Liver (tissue), 9 donors: ENCODE data around the gene ACKR3. TPM values are rescaled to one million over a fixed set of nuclear protein-coding genes. Genes with fewer than 3 reads are reported as not detected.

ENCODE experiments used
- DNase-seq: peaks from one replicate; pipeline ENCODE4 v3.0.0-alpha.2; 2017; ENCODE audit warnings: low spot score
- H3K27ac ChIP-seq, 2 donors: one replicate each; pipeline ENCODE4 v1.7.0; 2013; ENCODE audit warnings: inconsistent platforms in 2 of 2, low read length in 2 of 2, control low read depth in 1 of 2, low read depth in 1 of 2, mild to moderate bottlenecking in 1 of 2
- H3K27me3 ChIP-seq, 4 donors: one replicate each; pipeline versions ENCODE4 v1.6.1 to v1.7.0; 2013; ENCODE audit warnings: low read length in 3 of 4, inconsistent platforms in 1 of 4, mild to moderate bottlenecking in 1 of 4, moderate library complexity in 1 of 4; ENCODE audit not compliant: control insufficient read depth in 4 of 4, insufficient read depth in 4 of 4
- H3K36me3 ChIP-seq, 4 donors: one replicate each; pipeline versions ENCODE4 v1.6.1 to v1.7.0; 2013; ENCODE audit warnings: low read length in 3 of 4, mild to moderate bottlenecking in 3 of 4, low read depth in 1 of 4, moderate library complexity in 1 of 4; ENCODE audit not compliant: control insufficient read depth in 4 of 4, insufficient read depth in 3 of 4
- H3K4me1 ChIP-seq, 4 donors: one replicate each; pipeline versions ENCODE4 v1.6.1 to v1.7.0; 2013; ENCODE audit warnings: low read length in 3 of 4, mild to moderate bottlenecking in 3 of 4, moderate library complexity in 1 of 4; ENCODE audit not compliant: control insufficient read depth in 4 of 4, insufficient read depth in 4 of 4
- H3K4me3 ChIP-seq, 3 donors: one replicate each; pipeline versions ENCODE4 v1.6.1 to v1.7.0; 2013; ENCODE audit warnings: low read length in 3 of 3, control low read depth in 1 of 3, low read depth in 1 of 3, mild to moderate bottlenecking in 1 of 3
- H3K9ac ChIP-seq, 2 donors: one replicate each; pipeline ENCODE4 v1.7.0; 2013; ENCODE audit warnings: low read length in 2 of 2, mild to moderate bottlenecking in 2 of 2, moderate library complexity in 2 of 2, control low read depth in 1 of 2, low read depth in 1 of 2
- H3K9me3 ChIP-seq, 4 donors: one replicate each; pipeline versions ENCODE4 v1.6.1 to v1.7.0; 2013; ENCODE audit warnings: low read length in 3 of 4; ENCODE audit not compliant: control insufficient read depth in 4 of 4
- ATF3 ChIP-seq: IDR thresholded peaks from 2 replicates; pipeline ENCODE4 v1.6.1; 2016; ENCODE audit warnings: antibody characterized with exemption
- CTCF ChIP-seq: fragments of 150-350 bp; IDR thresholded peaks from 2 replicates; pipeline ENCODE4 v1.5.1; 2017; ENCODE audit warnings: improper control_type of control experiment, low read depth, low read length; ENCODE audit not compliant: missing input control
- EGR1 ChIP-seq, 2 donors: IDR thresholded peaks; 2 replicates each; pipeline ENCODE4 v1.6.1; 2016 to 2018; ENCODE audit warnings: antibody characterized with exemption in 2 of 2, low read depth in 2 of 2
- FOXA1 ChIP-seq: IDR thresholded peaks from 2 replicates; pipeline ENCODE4 v1.6.1; 2016; ENCODE audit warnings: antibody characterized with exemption
- FOXA2 ChIP-seq: IDR thresholded peaks from 2 replicates; pipeline ENCODE4 v1.6.1; 2016; ENCODE audit warnings: antibody characterized with exemption
- GABPA ChIP-seq, 2 donors: IDR thresholded peaks in 1 of 2; conservative IDR thresholded peaks in 1 of 2; 2 replicates each; pipeline ENCODE4 v1.6.1; 2016; ENCODE audit warnings: antibody characterized with exemption in 2 of 2, mild to moderate bottlenecking in 1 of 2, moderate library complexity in 1 of 2
- HNF4A ChIP-seq, 2 donors: conservative IDR thresholded peaks; 2 replicates each; pipeline ENCODE4 v1.6.1; 2016; ENCODE audit warnings: antibody characterized with exemption in 2 of 2, mild to moderate bottlenecking in 2 of 2
- HNF4G ChIP-seq: IDR thresholded peaks from 2 replicates; pipeline ENCODE4 v1.6.1; 2016; ENCODE audit warnings: antibody characterized with exemption
- JUND ChIP-seq, 2 donors: IDR thresholded peaks; 2 replicates each; pipeline ENCODE4 v1.6.1; 2016; ENCODE audit warnings: antibody characterized with exemption in 2 of 2
- MAX ChIP-seq: IDR thresholded peaks from 2 replicates; pipeline ENCODE4 v1.6.1; 2016; ENCODE audit warnings: antibody characterized with exemption
- NR2F2 ChIP-seq: IDR thresholded peaks from 2 replicates; pipeline ENCODE4 v1.6.1; 2016; ENCODE audit warnings: antibody characterized with exemption
- RAD21 ChIP-seq, 2 donors: IDR thresholded peaks; 2 replicates each; pipeline ENCODE4 v1.6.1; 2016; ENCODE audit warnings: antibody characterized with exemption in 2 of 2, mild to moderate bottlenecking in 2 of 2
- REST ChIP-seq: IDR thresholded peaks from 2 replicates; pipeline ENCODE4 v1.6.1; 2016; ENCODE audit warnings: antibody characterized with exemption, mild to moderate bottlenecking
- RXRA ChIP-seq, 2 donors: IDR thresholded peaks; 2 replicates each; pipeline ENCODE4 v1.6.1; 2017 to 2018; ENCODE audit warnings: antibody characterized with exemption in 2 of 2, mild to moderate bottlenecking in 1 of 2
- SP1 ChIP-seq: IDR thresholded peaks from 2 replicates; pipeline ENCODE4 v1.6.1; 2018; ENCODE audit warnings: antibody characterized with exemption, mild to moderate bottlenecking
- TAF1 ChIP-seq: conservative IDR thresholded peaks from 2 replicates; pipeline ENCODE4 v1.6.1; 2016; ENCODE audit warnings: antibody characterized with exemption, mild to moderate bottlenecking
- YY1 ChIP-seq: IDR thresholded peaks from 2 replicates; pipeline ENCODE4 v1.6.1; 2016; ENCODE audit warnings: antibody characterized with exemption, mild to moderate bottlenecking
- ZBTB33 ChIP-seq: IDR thresholded peaks from 2 replicates; pipeline ENCODE4 v1.6.1; 2016; ENCODE audit warnings: antibody characterized with exemption
- WGBS: extraction: QIAGEN DNeasy Blood & Tissue Kit; methylation state at CpG from one replicate; pipeline ENCODE4 v1.1.7; 2013; 5-methylcytosine and 5-hydroxymethylcytosine counted together
- polyA plus RNA-seq, 2 donors: library from polyadenylated mRNA; stranded (reverse) in 1 of 2; unstranded in 1 of 2; fragments of 200-250 nt in 1 of 2; fragments of >200 nt in 1 of 2; fragmentation: Nextera tagmentation in 1 of 2; extraction: Ambion mirVana in 1 of 2; gene quantifications; one replicate each; pipeline versions ENCODE4 v1.2.1 to v1.2.3, GENCODE V29; 2013 to 2015
- total RNA-seq, 2 donors: library from RNA; depleted of rRNA; stranded (reverse); fragments of >200 nt; gene quantifications; one replicate each; pipeline ENCODE4 v1.2.3, GENCODE V29; 2014
- donor health status: healthy.
- donor health status: healthy.
- donor health status: healthy.
- donor health status: healthy.
- donor health status: healthy.

ACKR3 gene
- total and polyA plus RNA-seq, 4 donors, result 1.6 to 6.0 (median 3.0) TPM

- DNase-seq, result no peak
- Histone ChIP-seq H3K27me3 (no peaks in the 10 kb centered on the region), H3K36me3 (no peaks in the 10 kb centered on the region), H3K9me3 (no peaks in the 10 kb centered on the region), H3K27ac (no peak overlapping the region), H3K4me3 (no peak overlapping the region), H3K4me1 (no peaks in the 10 kb centered on the region), H3K9ac (no peak overlapping the region)
- WGBS, result 96% methylated on average over 11 of the region's 11 CpGs
- TF ChIP-seq YY1 (no peak), SP1 (no peak), JUND (IDR thresholded peaks at IDR 0.05) (no peak), RXRA (IDR thresholded peaks at IDR 0.05) (no peak), ATF3 (no peak), GABPA (IDR thresholded peaks at IDR 0.05 in 1 of 2, conservative IDR thresholded peaks at IDR 0.05 in 1 of 2) (no peak), FOXA1 (no peak), EGR1 (IDR thresholded peaks at IDR 0.05; ENCODE audit: low read depth in 2 of 2) (no peak), CTCF (no peak), NR2F2 (no peak), FOXA2 (no peak), REST (no peak), HNF4G (no peak), MAX (no peak), HNF4A (conservative IDR thresholded peaks at IDR 0.05) (no peak)
Observed at GRCh38 chr2:236627193-236627592, 57.6 kb downstream of the ACKR3 start.

- Histone ChIP-seq H3K4me1 (no peaks in the 10 kb centered on the region), H3K9me3 (no peaks in the 10 kb centered on the region), H3K9ac (no peak overlapping the region), H3K4me3 (no peak overlapping the region), H3K27ac (no peak overlapping the region), H3K27me3 (no peaks in the 10 kb centered on the region), H3K36me3 (no peaks in the 10 kb centered on the region)
- 90% methylated on average over 6 of the region's 6 CpGs for WGBS
- DNase-seq, result no peak
- TF ChIP-seq MAX (no peak), HNF4G (no peak), RAD21 (IDR thresholded peaks at IDR 0.05) (no peak), RXRA (IDR thresholded peaks at IDR 0.05) (no peak), REST (no peak), TAF1 (no peak), NR2F2 (no peak), JUND (IDR thresholded peaks at IDR 0.05) (no peak), FOXA2 (no peak), EGR1 (IDR thresholded peaks at IDR 0.05; ENCODE audit: low read depth in 2 of 2) (no peak), FOXA1 (no peak), ZBTB33 (no peak), SP1 (no peak), CTCF (no peak)
Observed at GRCh38 chr2:236627841-236628240, 58.2 kb downstream of the ACKR3 start.
